Melanocyte of skin (primary cell): ENCODE measurements around the gene OR10G3. TPM values are rescaled to one million over a fixed set of nuclear protein-coding genes. Genes with fewer than 3 reads are reported as not detected.

Experiments
- total RNA-seq, 2 donors: library from RNA; depleted of rRNA; stranded (reverse); fragments of >200 nt; gene quantifications; 2 replicates each; pipeline ENCODE4 v1.2.3, GENCODE V29; 2012

The OR10G3 gene
- not detected for total RNA-seq

GRCh38 chr14:21579976-21580375 lies at the start of gene OR10G3:
TSS of gene OR10G3 (minus strand) at chr14:21580076. CDS start at chr14:21570744, 9,332 bp downstream.

GRCh38 chr14:21525962-21526671 lies 53.8 kb downstream of the OR10G3 start, which contains the start of gene SALL2:
TSS of gene SALL2 (minus strand) at chr14:21526346. CDS start at chr14:21526127, 219 bp downstream.

Other genes starting within 250 kb of the OR10G3 start
- gene SUPT16H, start 196.1 kb downstream of the OR10G3 start, total RNA-seq = 100 to 1,000 TPM in 1 of 2 donors, 10 to 100 TPM in 1; 58.5 to 100 TPM
- gene CHD8, start 124.0 kb downstream of the OR10G3 start, total RNA-seq = 10 to 100 TPM; 61.3 to 81.6 TPM
- gene RAB2B, start 103.1 kb downstream of the OR10G3 start, total RNA-seq = 10 to 100 TPM; 31.3 to 39.0 TPM
- 10 to 100 TPM; 31.0 to 36.5 TPM for gene TOX4, start 102.9 kb downstream of the OR10G3 start, total RNA-seq
- gene METTL3, start 68.7 kb downstream of the OR10G3 start, total RNA-seq = 10 to 100 TPM; 37.9 to 68.9 TPM
- gene SALL2, start 53.7 kb downstream of the OR10G3 start, total RNA-seq = 1 to 10 TPM; 1.7 to 2.4 TPM
- gene OR10G2, start 54.9 kb upstream of the OR10G3 start, total RNA-seq = not detected
- gene OR4E2, start 73.8 kb upstream of the OR10G3 start, total RNA-seq = not detected
- not detected for gene OR4E1, start 93.7 kb upstream of the OR10G3 start, total RNA-seq